Uterus (tissue), 4 donors: Measurements from ENCODE around the gene FCRL6. TPM values are rescaled to one million over a fixed set of nuclear protein-coding genes. Genes with fewer than 3 reads are reported as not detected.
A peak's percentile ranks its signal among the peaks of the same experiment; 100 is the strongest.

ENCODE experiments used
- DNase-seq, 2 donors: peaks; one replicate each; pipeline ENCODE4 v3.0.0-alpha.2; 2019 to 2020
- H3K27ac ChIP-seq, 2 donors: fragments of 200-600 bp; sonication (generic); 1 replicate in 1 of 2; 2 replicates in 1 of 2; pipeline ENCODE4 v1.5.1; 2016 to 2018
- H3K27me3 ChIP-seq, 2 donors: fragments of 200-600 bp; sonication (generic); one replicate each; pipeline ENCODE4 v1.5.1; 2018 to 2019; ENCODE audit warnings: control low read depth in 1 of 2
- H3K36me3 ChIP-seq, 2 donors: fragments of 200-600 bp; sonication (generic); one replicate each; pipeline ENCODE4 v1.5.1; 2019; ENCODE audit warnings: control low read depth in 1 of 2
- H3K4me1 ChIP-seq, 2 donors: fragments of 200-600 bp; sonication (generic); one replicate each; pipeline ENCODE4 v1.5.1; 2018 to 2019; ENCODE audit warnings: control low read depth in 1 of 2
- H3K4me3 ChIP-seq, 2 donors: fragments of 200-600 bp; sonication (generic); 1 replicate in 1 of 2; 2 replicates in 1 of 2; pipeline ENCODE4 v1.5.1; 2018 to 2019; ENCODE audit warnings: mild to moderate bottlenecking in 1 of 2
- H3K9me3 ChIP-seq, 2 donors: fragments of 200-600 bp; sonication (generic); one replicate each; pipeline ENCODE4 v1.5.1; 2019; ENCODE audit warnings: control low read depth in 1 of 2
- POLR2A ChIP-seq, 2 donors: fragments of 450-650 bp; IDR thresholded peaks; one replicate each; pipeline ENCODE4 v1.6.1; 2016; ENCODE audit warnings: antibody characterized with exemption in 2 of 2, mild to moderate bottlenecking in 1 of 2, moderate library complexity in 1 of 2
- intact Hi-C: fragments of 100-400 bp; cut with DNase I; formaldehyde crosslinking; loops from one replicate; pipeline ENCODE4 v1.15.1; 2023; ENCODE audit warnings: low total_unique reads
- total RNA-seq, 4 donors: library from RNA; depleted of rRNA in 3 of 4; stranded (reverse); fragments of >200 nt in 3 of 4; gene quantifications; one replicate each; pipeline versions ENCODE4 v1.1.0 to v1.2.4, GENCODE V29; 2014 to 2023
- TF ChIP-seq, protein P1 (sequence below), 4 experiments: fragments of 200-600 bp in 2 of 4; fragments of 450-650 bp in 2 of 4; sonication (generic) in 2 of 4; IDR thresholded peaks; one replicate each; pipeline ENCODE4 v1.5.1; 2016 to 2019; ENCODE audit warnings: antibody characterized with exemption in 4 of 4, mild to moderate bottlenecking in 2 of 4, moderate library complexity in 1 of 4
- donor health status: DM: yes; HTN: yes; CAD: no.

The FCRL6 gene, protein sequence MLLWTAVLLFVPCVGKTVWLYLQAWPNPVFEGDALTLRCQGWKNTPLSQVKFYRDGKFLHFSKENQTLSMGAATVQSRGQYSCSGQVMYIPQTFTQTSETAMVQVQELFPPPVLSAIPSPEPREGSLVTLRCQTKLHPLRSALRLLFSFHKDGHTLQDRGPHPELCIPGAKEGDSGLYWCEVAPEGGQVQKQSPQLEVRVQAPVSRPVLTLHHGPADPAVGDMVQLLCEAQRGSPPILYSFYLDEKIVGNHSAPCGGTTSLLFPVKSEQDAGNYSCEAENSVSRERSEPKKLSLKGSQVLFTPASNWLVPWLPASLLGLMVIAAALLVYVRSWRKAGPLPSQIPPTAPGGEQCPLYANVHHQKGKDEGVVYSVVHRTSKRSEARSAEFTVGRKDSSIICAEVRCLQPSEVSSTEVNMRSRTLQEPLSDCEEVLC
- total RNA-seq = 1 to 10 TPM in 1 of 4 donors, under 1 TPM in 1, not detected in 2; 0.21 to 1.1 TPM

DNA sequence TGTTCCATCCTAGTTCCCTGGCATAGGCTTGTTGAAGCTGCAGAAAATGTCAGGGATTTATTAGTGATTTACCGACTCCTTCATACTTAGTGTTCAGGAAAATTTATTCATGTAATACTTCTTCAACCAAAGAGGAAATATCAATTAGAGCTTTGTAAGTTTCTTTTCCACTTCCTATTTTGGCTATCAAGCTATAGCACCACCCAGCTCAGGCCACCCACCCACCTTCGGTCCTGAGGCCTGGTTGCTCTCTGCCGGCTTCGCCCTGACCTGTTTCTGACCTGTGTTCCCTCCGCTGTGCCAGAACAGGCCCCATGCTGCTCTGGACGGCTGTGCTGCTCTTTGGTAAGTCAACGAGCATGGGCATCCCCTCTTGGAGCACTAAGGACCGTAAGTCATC, at the start of gene FCRL6:
Gene FCRL6, plus strand, starts transcription at position 250 of the 400 bp plus-strand sequence. Its CDS starts 65 bp downstream, at position 315.
- H3K4me3 ChIP-seq = no peak within 1 kb of the TSS
- DNase-seq = no peak
- no peaks in the 10 kb centered on the region for H3K4me1 ChIP-seq
- H3K36me3 ChIP-seq = no peaks in the 10 kb centered on the region
- no peaks in the 10 kb centered on the region for H3K9me3 ChIP-seq
- H3K27ac ChIP-seq = no peak within 1 kb of the TSS
- no peak for TF ChIP-seq POLR2A (IDR thresholded peaks at IDR 0.05)
- TF ChIP-seq, protein P1, sequence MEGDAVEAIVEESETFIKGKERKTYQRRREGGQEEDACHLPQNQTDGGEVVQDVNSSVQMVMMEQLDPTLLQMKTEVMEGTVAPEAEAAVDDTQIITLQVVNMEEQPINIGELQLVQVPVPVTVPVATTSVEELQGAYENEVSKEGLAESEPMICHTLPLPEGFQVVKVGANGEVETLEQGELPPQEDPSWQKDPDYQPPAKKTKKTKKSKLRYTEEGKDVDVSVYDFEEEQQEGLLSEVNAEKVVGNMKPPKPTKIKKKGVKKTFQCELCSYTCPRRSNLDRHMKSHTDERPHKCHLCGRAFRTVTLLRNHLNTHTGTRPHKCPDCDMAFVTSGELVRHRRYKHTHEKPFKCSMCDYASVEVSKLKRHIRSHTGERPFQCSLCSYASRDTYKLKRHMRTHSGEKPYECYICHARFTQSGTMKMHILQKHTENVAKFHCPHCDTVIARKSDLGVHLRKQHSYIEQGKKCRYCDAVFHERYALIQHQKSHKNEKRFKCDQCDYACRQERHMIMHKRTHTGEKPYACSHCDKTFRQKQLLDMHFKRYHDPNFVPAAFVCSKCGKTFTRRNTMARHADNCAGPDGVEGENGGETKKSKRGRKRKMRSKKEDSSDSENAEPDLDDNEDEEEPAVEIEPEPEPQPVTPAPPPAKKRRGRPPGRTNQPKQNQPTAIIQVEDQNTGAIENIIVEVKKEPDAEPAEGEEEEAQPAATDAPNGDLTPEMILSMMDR (IDR thresholded peaks at IDR 0.05) = no peak
- intact Hi-C loops = loop anchor here (10.0 kb wide), 1 partner anchor 83 kb away; no protein-coding TSS in a partner anchor
- no peaks in the 10 kb centered on the region for H3K27me3 ChIP-seq

DNA sequence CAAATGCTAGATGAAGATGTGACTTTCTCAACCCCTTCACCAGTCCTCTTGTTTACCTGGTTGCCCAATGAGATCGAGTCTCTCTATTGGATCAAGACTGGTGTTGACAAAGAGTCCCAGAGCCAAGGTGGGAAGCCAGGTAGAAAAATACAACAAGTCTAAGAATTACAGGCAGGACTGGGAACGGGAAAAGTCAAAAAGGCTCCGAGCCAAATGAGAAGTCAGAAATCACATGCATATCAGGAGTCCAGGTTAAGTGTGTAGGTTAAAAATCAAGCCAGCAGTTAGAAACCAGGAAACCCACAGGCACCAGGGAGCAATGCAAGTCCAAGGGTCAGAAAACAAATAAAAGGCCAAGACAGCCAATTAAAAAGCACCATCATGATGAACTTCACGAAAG, 48.8 kb upstream of the FCRL6 start:
- H3K4me3 ChIP-seq = no peak overlapping the region
- DNase-seq = no peak
- no peaks in the 10 kb centered on the region for H3K27me3 ChIP-seq
- no peaks in the 10 kb centered on the region for H3K4me1 ChIP-seq
- no peaks in the 10 kb centered on the region for H3K9me3 ChIP-seq
- H3K36me3 ChIP-seq = no peaks in the 10 kb centered on the region
- H3K27ac ChIP-seq = peak overlapping the region in 1 of 2 donors; percentile 31
- intact Hi-C loops = no loop called here
- TF ChIP-seq, protein P1 (IDR thresholded peaks at IDR 0.05) = no peak
- no peak for TF ChIP-seq POLR2A (IDR thresholded peaks at IDR 0.05)

DNA sequence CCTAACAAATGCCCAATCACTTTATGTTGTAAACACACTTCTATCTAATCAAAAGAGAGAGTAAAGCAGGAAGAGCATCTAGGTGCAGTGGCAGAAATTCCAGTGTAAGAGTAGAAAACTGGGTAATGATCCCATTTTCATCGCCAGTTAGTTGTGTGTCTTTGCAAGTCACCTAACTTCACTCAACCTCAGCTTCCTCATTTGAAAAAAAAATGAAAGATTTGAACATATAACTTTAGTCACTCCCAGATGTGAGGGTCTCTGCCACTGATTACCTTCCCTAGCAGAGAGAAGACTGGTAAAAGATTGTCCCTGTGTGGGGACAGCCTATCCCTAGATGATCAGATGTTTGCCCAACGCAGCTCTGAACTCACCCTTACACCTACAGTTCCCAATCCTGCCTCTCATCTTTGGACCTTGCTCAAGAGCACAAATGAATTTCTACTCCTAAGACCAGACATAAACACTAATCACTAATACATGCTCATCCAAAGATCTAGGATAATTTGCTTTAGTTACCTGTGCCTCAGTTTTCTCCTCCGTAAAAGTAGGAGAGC, 46.6 kb upstream of the FCRL6 start:
- Histone ChIP-seq H3K27me3 (no peaks in the 10 kb centered on the region), H3K9me3 (no peaks in the 10 kb centered on the region), H3K4me1 (no peaks in the 10 kb centered on the region), H3K36me3 (no peaks in the 10 kb centered on the region), H3K27ac (no peak overlapping the region), H3K4me3 (no peak overlapping the region)
- no peak for DNase-seq
- TF ChIP-seq, protein P1 (IDR thresholded peaks at IDR 0.05) = no peak
- no peak for TF ChIP-seq POLR2A (IDR thresholded peaks at IDR 0.05)
- intact Hi-C loops = no loop called here

DNA sequence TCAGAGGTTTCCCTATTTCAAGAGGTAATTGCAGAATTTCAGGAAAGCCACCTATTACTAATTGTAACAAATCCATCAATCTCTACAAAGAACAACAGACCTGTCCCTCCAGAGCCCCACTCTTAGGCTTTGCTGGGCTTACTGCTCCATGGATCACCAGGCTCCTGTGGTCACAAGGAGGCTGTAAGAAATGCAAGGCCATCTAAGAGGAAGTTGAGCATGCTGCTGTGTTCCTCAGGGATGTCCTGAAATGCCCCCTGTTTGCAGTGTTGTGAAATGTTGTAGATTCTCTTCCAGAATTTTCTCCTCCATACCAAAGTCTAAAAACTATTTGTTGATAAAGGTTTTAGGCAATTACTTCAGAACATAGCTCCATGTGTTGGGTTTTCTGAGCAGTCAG, 45.8 kb upstream of the FCRL6 start:
- no peak for DNase-seq

More for the DNA sequence above, 45.8 kb upstream of the FCRL6 start:
- H3K4me3 ChIP-seq = no peak overlapping the region
- H3K27me3 ChIP-seq = no peaks in the 10 kb centered on the region
- no peak overlapping the region for H3K27ac ChIP-seq
- TF ChIP-seq, protein P1 (IDR thresholded peaks at IDR 0.05) = no peak
- no peak for TF ChIP-seq POLR2A (IDR thresholded peaks at IDR 0.05)
- no peaks in the 10 kb centered on the region for H3K9me3 ChIP-seq
- H3K36me3 ChIP-seq = no peaks in the 10 kb centered on the region
- H3K4me1 ChIP-seq = no peaks in the 10 kb centered on the region
- intact Hi-C loops = no loop called here
